GM12878 (cell line): Measurements from ENCODE around the gene PRMT1. TPM values are rescaled to one million over a fixed set of nuclear protein-coding genes. Genes with fewer than 3 reads are reported as not detected.

ENCODE experiments used
- ATAC-seq: fragments of 200-7000 bp; cut with Tn5 transposase; 3 replicates; pipeline ENCODE4 v1.9.1; 2020; ENCODE audit warnings: mild to moderate bottlenecking, moderate library complexity
- BruUV-seq: library from RNA; stranded (reverse); fragments of 400-500 nt; replicated peaks from 2 replicates; lab custom pipeline; 2021; lab: Mats Ljungman, UMichigan
- CTCF ChIA-PET: fragments of 300-600 bp; sonication (Branson Sonifier 250); formaldehyde crosslinking; extraction: SDS; loops from one replicate; lab custom pipeline; 2021; ENCODE audit warnings: inconsistent platforms; lab: Yijun Ruan, JAX
- POLR2A ChIA-PET: fragments of 350-600 bp; formaldehyde crosslinking; extraction: SDS; loops from one replicate; lab custom pipeline; 2021; ENCODE audit warnings: inconsistent platforms; lab: Charles Lee
- RAD21 ChIA-PET: fragments of 300-600 bp; sonication (Branson Sonifier 250); formaldehyde crosslinking; loops from one replicate; lab custom pipeline; 2023; ENCODE audit warnings: antibody characterized with exemption; ENCODE audit not compliant: unreplicated experiment; lab: Charles Lee
- SMC1A ChIA-PET: fragments of 300-600 bp; sonication (Branson Sonifier 250); formaldehyde crosslinking; loops from one replicate; lab custom pipeline; 2023; ENCODE audit not compliant: unreplicated experiment, uncharacterized antibody; lab: Charles Lee
- DNase-seq: peaks from one replicate; pipeline ENCODE4 v3.0.0-alpha.2; 2011; ENCODE audit warnings: low read depth, low spot score
- FAIRE-seq: peaks from 3 replicates; lab custom pipeline; 2011; peaks lifted over from hg19 to GRCh38; lab: Jason Lieb, UNC
- H2AFZ ChIP-seq: 2 replicates; pipeline ENCODE4 v1.6.0; 2011; ENCODE audit warnings: low read depth, low read length, control low read depth; ENCODE audit not compliant: control insufficient read depth
- H3K27ac ChIP-seq: 2 replicates; pipeline ENCODE4 v1.5.1; 2011; ENCODE audit warnings: control low read depth; ENCODE audit not compliant: control insufficient read depth, insufficient read depth
- H3K27me3 ChIP-seq, 2 experiments: replicated peaks in 1 of 2; 2 replicates each; pipeline versions ENCODE4 v1.6.0 to v1.6.1; 2011; ENCODE audit warnings: low read length in 1 of 2; ENCODE audit not compliant: control insufficient read depth in 2 of 2, insufficient read depth in 2 of 2
- H3K36me3 ChIP-seq, 2 experiments: 2 replicates each; pipeline ENCODE4 v1.5.1; 2011; ENCODE audit warnings: low read length in 1 of 2; ENCODE audit not compliant: control insufficient read depth in 2 of 2, insufficient read depth in 2 of 2
- H3K4me1 ChIP-seq: 2 replicates; pipeline ENCODE4 v1.6.1; 2011; ENCODE audit warnings: mild to moderate bottlenecking, low read length, moderate library complexity, mixed read lengths; ENCODE audit not compliant: control insufficient read depth, insufficient read depth
- H3K4me2 ChIP-seq: 2 replicates; pipeline ENCODE4 v1.6.0; 2011; ENCODE audit warnings: control low read depth; ENCODE audit not compliant: control insufficient read depth, insufficient read depth
- H3K4me3 ChIP-seq: fragments of 200-600 bp; sonication (generic); 2 replicates; pipeline ENCODE4 v1.5.1; 2016
- H3K79me2 ChIP-seq: 2 replicates; pipeline ENCODE4 v1.6.0; 2011; ENCODE audit warnings: low read length; ENCODE audit not compliant: control insufficient read depth, insufficient read depth
- H3K9ac ChIP-seq: 2 replicates; pipeline ENCODE4 v1.8.0; 2011; ENCODE audit warnings: low read length, control low read depth, mixed read lengths; ENCODE audit not compliant: control insufficient read depth, insufficient read depth
- H3K9me3 ChIP-seq: replicated peaks from 3 replicates; pipeline ENCODE4 v1.5.1; 2011; ENCODE audit warnings: mild to moderate bottlenecking, low read length; ENCODE audit not compliant: control insufficient read depth, insufficient read depth
- H4K20me1 ChIP-seq: 2 replicates; pipeline ENCODE4 v1.6.0; 2011; ENCODE audit not compliant: control insufficient read depth, insufficient read depth
- ASH2L ChIP-seq: fragments of 300-600, 200-600 bp; sonication (generic); IDR thresholded peaks from 2 replicates; pipeline ENCODE4 v1.6.1; 2017; ENCODE audit warnings: low read depth, mild to moderate bottlenecking, borderline replicate concordance
- CHD1 ChIP-seq: IDR thresholded peaks from 2 replicates; pipeline ENCODE4 v1.6.1; 2012; ENCODE audit warnings: low read depth, low read length, improper control_type of control experiment
- EP300 ChIP-seq, 2 experiments: fragments of 150-350 bp in 1 of 2; IDR thresholded peaks; 2 replicates each; pipeline ENCODE4 v1.6.1; 2011 to 2012; ENCODE audit warnings: low read depth in 2 of 2, low read length in 2 of 2, borderline replicate concordance in 1 of 2, improper control_type of control experiment in 1 of 2, inconsistent platforms in 1 of 2; ENCODE audit not compliant: control insufficient read depth in 1 of 2
- ETV6 ChIP-seq, 2 experiments: fragments of 450-650 bp in 1 of 2; IDR thresholded peaks in 1 of 2; conservative IDR thresholded peaks in 1 of 2; 2 replicates each; pipeline ENCODE4 v1.6.1; 2014; ENCODE audit warnings: antibody characterized with exemption in 1 of 2, borderline replicate concordance in 1 of 2, low read depth in 1 of 2, mild to moderate bottlenecking in 1 of 2, moderate library complexity in 1 of 2
- RAD21 ChIP-seq: IDR thresholded peaks from 2 replicates; pipeline ENCODE4 v1.6.1; 2011; ENCODE audit warnings: mild to moderate bottlenecking, low read depth, low read length, moderate library complexity; ENCODE audit not compliant: insufficient read depth
- RB1 ChIP-seq: fragments of 450-650 bp; formaldehyde crosslinking; IDR thresholded peaks from 2 replicates; pipeline ENCODE4 v1.6.1; 2017; ENCODE audit warnings: mild to moderate bottlenecking, borderline replicate concordance
- RUNX3 ChIP-seq: IDR thresholded peaks from 2 replicates; pipeline ENCODE4 v1.6.1; 2012; ENCODE audit warnings: low read length, inconsistent platforms
- SIN3A ChIP-seq: IDR thresholded peaks from 2 replicates; pipeline ENCODE4 v1.6.1; 2012; ENCODE audit warnings: low read depth, low read length, improper control_type of control experiment
- SPI1 ChIP-seq: IDR thresholded peaks from 2 replicates; pipeline ENCODE4 v1.6.1; 2011; ENCODE audit warnings: low read depth, mild to moderate bottlenecking, low read length, moderate library complexity, borderline replicate concordance; ENCODE audit not compliant: insufficient read depth
- WGBS: methylation state at CpG from one replicate; pipeline ENCODE4 v1.1.6; 2016; ENCODE audit warnings: low lambda C conversion rate; ENCODE audit not compliant: insufficient replicate concordance, insufficient coverage; ENCODE audit errors: missing lambda C conversion rate; 5-methylcytosine and 5-hydroxymethylcytosine counted together
- in situ Hi-C: fragments of 300-500 bp; cut with MboI; formaldehyde crosslinking; loops from 9 replicates; pipeline ENCODE4 v1.14.3; 2018; ENCODE audit warnings: mixed read lengths
- intact Hi-C: fragments of 100-400 bp; cut with micrococcal nuclease; formaldehyde crosslinking; loops from one replicate; pipeline ENCODE4 v1.14.2; 2022; ENCODE audit not compliant: unreplicated experiment
- polyA plus RNA-seq, 11 experiments: library from polyadenylated mRNA; depleted of rRNA in 4 of 11; unstranded in 6 of 11; stranded (reverse) in 5 of 11; fragments of >200 nt; fragmentation: Nextera tagmentation in 4 of 11; fragmentation: Illumina TruSeq in 1 of 11; extraction: Ambion mirVana in 4 of 11; extraction: Trizol in 1 of 11; gene quantifications; 1 replicate in 1 of 11; 2 replicates in 10 of 11; pipeline versions ENCODE4 v1.2.1 to v1.2.3, GENCODE V29; 2011 to 2016; ENCODE audit warnings: inconsistent platforms in 2 of 11, missing spikeins in 2 of 11, low read depth in 1 of 11
- total RNA-seq, 4 experiments: library from RNA; depleted of rRNA in 3 of 4; stranded (reverse); fragments of >200 nt in 3 of 4; fragmentation: Illumina TruSeq in 1 of 4; extraction: Trizol in 1 of 4; gene quantifications; 2 replicates each; pipeline versions ENCODE4 v1.2.1 to v1.2.3, GENCODE V29; 2013 to 2021
- TF ChIP-seq, protein P1 (sequence below): fragments of 450-650 bp; IDR thresholded peaks from 2 replicates; pipeline ENCODE4 v1.6.1; 2018; ENCODE audit warnings: mild to moderate bottlenecking, low read depth, moderate library complexity; ENCODE audit not compliant: partially characterized antibody
- TF ChIP-seq, protein P2 (sequence below): fragments of 450-650 bp; IDR thresholded peaks from 2 replicates; pipeline ENCODE4 v1.6.1; 2017; ENCODE audit warnings: mild to moderate bottlenecking, moderate library complexity

Gene PRMT1
- total and polyA plus RNA-seq, 10 of the 15 experiments (the other 5 are each of a cell fraction or from before 2014, with no cell fraction given), result 19.9 to 667 (median 444) TPM

DNA sequence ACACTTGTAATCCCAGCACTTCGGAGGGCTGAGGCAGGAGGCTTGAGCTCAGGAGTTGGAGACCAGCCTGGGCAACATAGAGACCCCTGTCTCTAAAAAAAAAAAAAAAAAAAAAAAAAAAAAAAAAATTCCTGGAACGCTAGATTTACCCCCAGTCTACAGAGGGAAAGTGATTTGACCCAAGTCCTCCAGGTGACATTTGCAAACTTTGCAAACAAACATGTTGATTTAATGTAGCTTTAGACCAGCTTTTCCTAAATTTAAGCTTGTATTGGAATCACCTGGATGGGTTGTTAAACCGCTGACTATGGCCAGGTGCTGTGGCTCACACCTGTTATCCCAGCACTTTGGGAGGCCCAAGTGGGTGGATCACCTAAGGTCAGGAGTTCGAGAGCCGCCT, 22.3 kb downstream of the PRMT1 start (continued):
- TF ChIP-seq, protein P1, sequence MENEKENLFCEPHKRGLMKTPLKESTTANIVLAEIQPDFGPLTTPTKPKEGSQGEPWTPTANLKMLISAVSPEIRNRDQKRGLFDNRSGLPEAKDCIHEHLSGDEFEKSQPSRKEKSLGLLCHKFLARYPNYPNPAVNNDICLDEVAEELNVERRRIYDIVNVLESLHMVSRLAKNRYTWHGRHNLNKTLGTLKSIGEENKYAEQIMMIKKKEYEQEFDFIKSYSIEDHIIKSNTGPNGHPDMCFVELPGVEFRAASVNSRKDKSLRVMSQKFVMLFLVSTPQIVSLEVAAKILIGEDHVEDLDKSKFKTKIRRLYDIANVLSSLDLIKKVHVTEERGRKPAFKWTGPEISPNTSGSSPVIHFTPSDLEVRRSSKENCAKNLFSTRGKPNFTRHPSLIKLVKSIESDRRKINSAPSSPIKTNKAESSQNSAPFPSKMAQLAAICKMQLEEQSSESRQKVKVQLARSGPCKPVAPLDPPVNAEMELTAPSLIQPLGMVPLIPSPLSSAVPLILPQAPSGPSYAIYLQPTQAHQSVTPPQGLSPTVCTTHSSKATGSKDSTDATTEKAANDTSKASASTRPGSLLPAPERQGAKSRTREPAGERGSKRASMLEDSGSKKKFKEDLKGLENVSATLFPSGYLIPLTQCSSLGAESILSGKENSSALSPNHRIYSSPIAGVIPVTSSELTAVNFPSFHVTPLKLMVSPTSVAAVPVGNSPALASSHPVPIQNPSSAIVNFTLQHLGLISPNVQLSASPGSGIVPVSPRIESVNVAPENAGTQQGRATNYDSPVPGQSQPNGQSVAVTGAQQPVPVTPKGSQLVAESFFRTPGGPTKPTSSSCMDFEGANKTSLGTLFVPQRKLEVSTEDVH, result no peak
- no peak for TF ChIP-seq ETV6 (conservative IDR thresholded peaks at IDR 0.05 in 1 of 2, IDR thresholded peaks at IDR 0.05 in 1 of 2; ENCODE audit: borderline replicate concordance in 1 of 2, low read depth in 1 of 2)

DNA sequence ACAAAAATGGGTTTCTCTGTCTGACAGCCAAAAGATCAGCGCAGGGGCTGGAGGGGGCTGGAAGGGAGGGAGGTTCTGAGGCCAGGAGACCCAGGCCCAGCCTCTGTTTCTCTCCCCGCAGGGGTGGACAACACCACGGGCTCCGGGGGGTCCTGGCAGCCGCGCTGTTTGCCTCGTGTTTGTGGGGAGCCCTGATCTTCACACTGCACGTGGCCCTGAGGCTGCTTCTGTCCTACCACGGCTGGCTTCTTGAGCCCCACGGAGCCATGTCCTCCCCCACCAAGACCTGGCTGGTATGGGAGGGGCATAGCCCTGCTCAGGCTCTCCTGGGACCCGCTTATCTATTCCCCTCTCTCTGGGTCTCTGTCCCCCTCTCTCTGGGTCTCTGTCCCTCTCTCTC, 23.5 kb downstream of the PRMT1 start:
- H3K4me3 ChIP-seq, result no peak overlapping the region
- no peaks in the 10 kb centered on the region for H3K27me3 ChIP-seq
- no peak overlapping the region for H2AFZ ChIP-seq
- in situ Hi-C loops (no loop called here), intact Hi-C loops (no loop called here)
- ATAC-seq (no peak), FAIRE-seq (no peak), DNase-seq (no peak)
- H3K27ac ChIP-seq, result no peak overlapping the region
- H3K9me3 ChIP-seq, result no peaks in the 10 kb centered on the region
- 35% methylated on average over 11 of the region's 11 CpGs for WGBS
- TF ChIP-seq, protein P2, sequence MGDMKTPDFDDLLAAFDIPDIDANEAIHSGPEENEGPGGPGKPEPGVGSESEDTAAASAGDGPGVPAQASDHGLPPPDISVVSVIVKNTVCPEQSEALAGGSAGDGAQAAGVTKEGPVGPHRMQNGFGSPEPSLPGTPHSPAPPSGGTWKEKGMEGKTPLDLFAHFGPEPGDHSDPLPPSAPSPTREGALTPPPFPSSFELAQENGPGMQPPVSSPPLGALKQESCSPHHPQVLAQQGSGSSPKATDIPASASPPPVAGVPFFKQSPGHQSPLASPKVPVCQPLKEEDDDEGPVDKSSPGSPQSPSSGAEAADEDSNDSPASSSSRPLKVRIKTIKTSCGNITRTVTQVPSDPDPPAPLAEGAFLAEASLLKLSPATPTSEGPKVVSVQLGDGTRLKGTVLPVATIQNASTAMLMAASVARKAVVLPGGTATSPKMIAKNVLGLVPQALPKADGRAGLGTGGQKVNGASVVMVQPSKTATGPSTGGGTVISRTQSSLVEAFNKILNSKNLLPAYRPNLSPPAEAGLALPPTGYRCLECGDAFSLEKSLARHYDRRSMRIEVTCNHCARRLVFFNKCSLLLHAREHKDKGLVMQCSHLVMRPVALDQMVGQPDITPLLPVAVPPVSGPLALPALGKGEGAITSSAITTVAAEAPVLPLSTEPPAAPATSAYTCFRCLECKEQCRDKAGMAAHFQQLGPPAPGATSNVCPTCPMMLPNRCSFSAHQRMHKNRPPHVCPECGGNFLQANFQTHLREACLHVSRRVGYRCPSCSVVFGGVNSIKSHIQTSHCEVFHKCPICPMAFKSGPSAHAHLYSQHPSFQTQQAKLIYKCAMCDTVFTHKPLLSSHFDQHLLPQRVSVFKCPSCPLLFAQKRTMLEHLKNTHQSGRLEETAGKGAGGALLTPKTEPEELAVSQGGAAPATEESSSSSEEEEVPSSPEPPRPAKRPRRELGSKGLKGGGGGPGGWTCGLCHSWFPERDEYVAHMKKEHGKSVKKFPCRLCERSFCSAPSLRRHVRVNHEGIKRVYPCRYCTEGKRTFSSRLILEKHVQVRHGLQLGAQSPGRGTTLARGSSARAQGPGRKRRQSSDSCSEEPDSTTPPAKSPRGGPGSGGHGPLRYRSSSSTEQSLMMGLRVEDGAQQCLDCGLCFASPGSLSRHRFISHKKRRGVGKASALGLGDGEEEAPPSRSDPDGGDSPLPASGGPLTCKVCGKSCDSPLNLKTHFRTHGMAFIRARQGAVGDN, result no peak
- TF ChIP-seq CHD1 (no peak), ASH2L (no peak), RUNX3 (no peak), SIN3A (no peak), EP300 (IDR thresholded peaks at IDR 0.05; ENCODE audit: borderline replicate concordance in 1 of 2, control insufficient read depth in 1 of 2, low read depth in 2 of 2, low read length in 2 of 2) (no peak), RAD21 (no peak), RB1 (no peak), SPI1 (no peak)
- no peak overlapping the region for H3K4me2 ChIP-seq
- no peaks in the 10 kb centered on the region for H3K36me3 ChIP-seq
- H4K20me1 ChIP-seq, result no peaks in the 10 kb centered on the region
- ChIA-PET CTCF (interaction anchor here (0.6 kb wide), 1 partner anchor 613 kb away, joined by 3 read pairs; no protein-coding TSS in a partner anchor), RAD21 (no interaction called here), POLR2A (no interaction called here), SMC1A (no interaction called here)
- BruUV-seq, result no TSS peak
- no peak overlapping the region for H3K9ac ChIP-seq
- H3K4me1 ChIP-seq, result no peaks in the 10 kb centered on the region
- no peaks in the 10 kb centered on the region for H3K79me2 ChIP-seq
